CD4-positive, alpha-beta T cell (primary cell): ENCODE measurements around the gene TM4SF4. TPM values are rescaled to one million over a fixed set of nuclear protein-coding genes. Genes with fewer than 3 reads are reported as not detected.

Experiments used
- ATAC-seq: fragments of 200-7000 bp; cut with Tn5 transposase; one replicate; pipeline ENCODE4 v1.10.0; 2022; ENCODE audit warnings: mild to moderate bottlenecking; ENCODE audit not compliant: poor library complexity
- CTCF ChIA-PET: fragments of 350-600 bp; sonication (Branson Sonifier 250); formaldehyde crosslinking; loops from one replicate; lab custom pipeline; 2021; ENCODE audit warnings: antibody characterized with exemption, inconsistent platforms; lab: Charles Lee
- POLR2A ChIA-PET: fragments of 350-600 bp; sonication (Branson Sonifier 250); formaldehyde crosslinking; loops from one replicate; lab custom pipeline; 2021; ENCODE audit warnings: antibody characterized with exemption, inconsistent platforms; lab: Charles Lee
- DNase-seq, 14 experiments: peaks; one replicate each; pipeline ENCODE4 v3.0.0-alpha.2; 2013 to 2020; ENCODE audit warnings: mixed read lengths in 2 of 14
- H3K27ac ChIP-seq, 2 donors: one replicate each; pipeline versions ENCODE4 v1.5.1 to v1.7.0; 2013; ENCODE audit warnings: low read length in 2 of 2, low read depth in 1 of 2, mild to moderate bottlenecking in 1 of 2
- H3K27me3 ChIP-seq, 2 experiments: 1 replicate in 1 of 2; 2 replicates in 1 of 2; pipeline versions ENCODE4 v1.6.1 to v1.7.0; 2013; ENCODE audit warnings: low read length in 2 of 2, control low read depth in 1 of 2, mild to moderate bottlenecking in 1 of 2, moderate library complexity in 1 of 2; ENCODE audit not compliant: insufficient read depth in 2 of 2, control insufficient read depth in 1 of 2
- H3K36me3 ChIP-seq: one replicate; pipeline ENCODE4 v1.6.1; 2013; ENCODE audit warnings: low read length, control low read depth; ENCODE audit not compliant: insufficient read depth
- H3K4me1 ChIP-seq: one replicate; pipeline ENCODE4 v1.6.1; 2013; ENCODE audit warnings: low read length, control low read depth; ENCODE audit not compliant: insufficient read depth
- H3K4me3 ChIP-seq: one replicate; pipeline ENCODE4 v1.5.1; 2013; ENCODE audit warnings: mild to moderate bottlenecking, low read length, moderate library complexity
- H3K9me3 ChIP-seq, 2 experiments: 1 replicate in 1 of 2; 2 replicates in 1 of 2; pipeline versions ENCODE4 v1.6.1 to v1.7.0; 2013; ENCODE audit warnings: low read length in 2 of 2, mild to moderate bottlenecking in 2 of 2, control low read depth in 1 of 2, moderate library complexity in 1 of 2; ENCODE audit not compliant: control insufficient read depth in 1 of 2, insufficient read depth in 1 of 2
- H3K27ac Mint-ChIP-seq: one replicate; pipeline ENCODE4 v1.8.0; 2020; ENCODE audit warnings: mixed read lengths
- H3K27me3 Mint-ChIP-seq: one replicate; pipeline ENCODE4 v1.8.0; 2021; ENCODE audit warnings: mixed read lengths
- H3K36me3 Mint-ChIP-seq: one replicate; pipeline ENCODE4 v1.8.0; 2021; ENCODE audit warnings: low read depth, mixed read lengths
- H3K4me1 Mint-ChIP-seq: one replicate; pipeline ENCODE4 v1.8.0; 2021; ENCODE audit warnings: low read depth, mixed read lengths
- H3K4me3 Mint-ChIP-seq: one replicate; pipeline ENCODE4 v1.8.0; 2020; ENCODE audit warnings: mild to moderate bottlenecking, mixed read lengths
- H3K9me3 Mint-ChIP-seq: one replicate; pipeline ENCODE4 v1.8.0; 2020; ENCODE audit warnings: mixed read lengths
- CTCF ChIP-seq: fragments of 200-600 bp; IDR thresholded peaks from one replicate; pipeline ENCODE4 v1.8.0; 2022; ENCODE audit warnings: antibody characterized with exemption, mild to moderate bottlenecking
- intact Hi-C, 2 experiments: fragments of 100-400 bp; cut with DNase I in 1 of 2; cut with micrococcal nuclease in 1 of 2; formaldehyde crosslinking; loops; one replicate each; pipeline versions ENCODE4 v1.15.1 to v1.9.0; 2023 to 2025; cut with DNase I, micrococcal nuclease
- total RNA-seq, 174 experiments: library from RNA in 2 of 174; stranded (reverse) in 2 of 174; gene quantifications; one replicate each; pipeline ENCODE4 v1.2.3 and lab custom pipeline; 2021 to 2026

TM4SF4 gene
- total RNA-seq, 2 experiments from 2014 or later: not detected

- H3K9me3 ChIP-seq: peaks cover 11 to 12% of the 10 kb centered on the region in 2 experiments
- Mint-ChIP-seq H3K27me3 (no peaks in the 10 kb centered on the region), H3K4me3 (no peak overlapping the region), H3K9me3 (peaks cover 12% of the 10 kb centered on the region), H3K27ac (no peak overlapping the region), H3K4me1 (no peaks in the 10 kb centered on the region), H3K36me3 (no peaks in the 10 kb centered on the region)
- no peaks in the 10 kb centered on the region for H3K4me1 ChIP-seq
- ATAC-seq: no peak
- POLR2A ChIA-PET: no interaction called here
- H3K4me3 ChIP-seq: no peak overlapping the region
- CTCF ChIA-PET: interaction anchor here (1.1 kb wide), 1 partner anchor 11 kb away, joined by 3 read pairs; no protein-coding TSS in a partner anchor
- no peaks in the 10 kb centered on the region for H3K36me3 ChIP-seq
- no peak for TF ChIP-seq CTCF
- intact Hi-C loops: no loop called here
- no peak overlapping the region for H3K27ac ChIP-seq
- no peaks in the 10 kb centered on the region for H3K27me3 ChIP-seq
- DNase-seq: no peak
Measured at GRCh38 chr3:149449182-149449581, 25.3 kb upstream of the TM4SF4 start.

- ChIA-PET CTCF (interaction anchor here (1.1 kb wide), 1 partner anchor 11 kb away, joined by 3 read pairs; no protein-coding TSS in a partner anchor), POLR2A (no interaction called here)
- no peaks in the 10 kb centered on the region for H3K36me3 Mint-ChIP-seq
- H3K27ac Mint-ChIP-seq: no peak overlapping the region
- H3K27me3 Mint-ChIP-seq: no peaks in the 10 kb centered on the region
- TF ChIP-seq CTCF: no peak
- H3K4me3 ChIP-seq: no peak overlapping the region
- no peak for ATAC-seq
- no peaks in the 10 kb centered on the region for H3K27me3 ChIP-seq
- no peaks in the 10 kb centered on the region for H3K36me3 ChIP-seq
- H3K4me1 Mint-ChIP-seq: no peaks in the 10 kb centered on the region
- H3K9me3 ChIP-seq: peaks cover 11 to 12% of the 10 kb centered on the region in 2 experiments
- H3K4me3 Mint-ChIP-seq: no peak overlapping the region
- no peak for DNase-seq
- intact Hi-C loops: no loop called here
- no peak overlapping the region for H3K27ac ChIP-seq
- H3K9me3 Mint-ChIP-seq: peaks cover 13% of the 10 kb centered on the region
- H3K4me1 ChIP-seq: no peaks in the 10 kb centered on the region
Measured at GRCh38 chr3:149449799-149450198, 24.7 kb upstream of the TM4SF4 start.

- intact Hi-C loops: no loop called here
- Histone ChIP-seq H3K9me3 (peaks cover 11 to 12% of the 10 kb centered on the region in 2 experiments), H3K27ac (no peak overlapping the region), H3K4me3 (no peak overlapping the region), H3K27me3 (no peaks in the 10 kb centered on the region), H3K36me3 (no peaks in the 10 kb centered on the region), H3K4me1 (no peaks in the 10 kb centered on the region)
- no peak for TF ChIP-seq CTCF
- no peak for ATAC-seq
- Mint-ChIP-seq H3K4me1 (no peaks in the 10 kb centered on the region), H3K9me3 (peaks cover 13% of the 10 kb centered on the region), H3K36me3 (no peaks in the 10 kb centered on the region), H3K27ac (no peak overlapping the region), H3K4me3 (no peak overlapping the region), H3K27me3 (no peaks in the 10 kb centered on the region)
- ChIA-PET POLR2A (no interaction called here), CTCF (interaction anchor here (1.1 kb wide), 1 partner anchor 10 kb away, joined by 3 read pairs; no protein-coding TSS in a partner anchor)
- no peak for DNase-seq
Measured at GRCh38 chr3:149450281-149450680, 24.2 kb upstream of the TM4SF4 start.
